GM21723 (cell line): ENCODE data around the gene PDHB.

Experiments used
- ATAC-seq: cut with Tn5 transposase; IDR thresholded peaks from one replicate; pipeline ENCODE4 v1.9.1; 2021; ENCODE audit warnings: mild to moderate bottlenecking, moderate library complexity; ENCODE audit not compliant: unreplicated experiment

Gene PDHB

GRCh38 chr3:58404396-58404795, 29.2 kb downstream of the PDHB start:
- ATAC-seq = no peak

DNA sequence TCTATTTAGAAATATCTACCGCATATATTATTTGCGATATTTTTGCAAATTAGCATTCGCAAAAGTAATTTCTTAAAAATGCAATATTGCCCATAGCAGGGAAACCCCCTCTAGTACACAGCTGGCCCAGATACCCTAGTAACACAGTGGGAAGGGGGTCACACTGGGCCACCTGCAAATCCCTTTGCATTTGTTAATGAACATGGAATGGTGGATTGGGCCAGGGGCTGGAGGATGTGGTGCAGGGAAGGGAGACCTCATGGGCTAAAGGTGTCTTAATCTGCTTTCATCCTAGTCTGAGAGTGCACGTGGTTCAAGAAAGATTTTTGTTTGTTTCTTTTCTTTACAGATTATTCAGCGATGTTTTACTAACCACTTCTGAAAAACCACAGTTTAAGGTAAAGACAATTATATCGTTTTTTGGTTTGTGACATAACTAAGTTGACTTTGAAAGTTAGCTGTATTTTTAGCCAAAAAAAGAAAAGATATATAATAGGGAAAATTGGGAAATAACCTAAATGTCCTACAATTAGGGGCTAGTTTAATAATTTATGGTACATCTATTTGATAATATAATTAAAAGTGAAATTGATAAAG, 30.0 kb downstream of the PDHB start:
- no peak for ATAC-seq

DNA sequence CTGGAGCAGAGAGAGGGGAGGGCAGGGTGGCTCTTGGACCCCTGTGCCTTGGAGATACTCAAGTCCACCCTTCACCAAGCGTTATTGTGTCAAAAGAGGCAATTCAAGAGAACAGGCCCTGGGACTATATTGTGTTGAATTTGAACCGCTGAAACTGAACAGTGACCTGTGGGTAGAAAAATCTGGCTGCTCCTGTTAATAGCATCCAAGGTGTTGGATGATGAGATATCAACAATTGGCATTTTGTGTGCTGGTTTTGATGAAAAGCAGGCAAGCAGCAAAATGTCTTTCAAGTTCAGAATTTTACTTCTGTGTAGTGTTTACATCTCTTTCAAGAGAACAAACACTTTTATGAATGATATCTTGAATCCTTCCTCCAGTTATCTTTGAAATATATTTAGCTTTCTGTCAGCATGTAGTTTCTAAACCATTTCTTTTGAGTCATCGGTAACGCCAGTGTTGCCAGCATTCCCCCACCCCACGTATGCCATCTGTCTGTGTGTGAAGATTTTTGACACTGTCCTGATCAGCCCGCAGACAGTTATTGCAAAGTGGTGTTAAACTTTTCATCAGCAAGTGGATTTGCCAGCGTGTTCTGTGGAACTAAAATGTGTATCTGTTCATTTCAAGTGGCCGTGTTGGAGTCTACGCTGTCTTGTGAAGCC, 34.8 kb downstream of the PDHB start:
- ATAC-seq = no peak

DNA sequence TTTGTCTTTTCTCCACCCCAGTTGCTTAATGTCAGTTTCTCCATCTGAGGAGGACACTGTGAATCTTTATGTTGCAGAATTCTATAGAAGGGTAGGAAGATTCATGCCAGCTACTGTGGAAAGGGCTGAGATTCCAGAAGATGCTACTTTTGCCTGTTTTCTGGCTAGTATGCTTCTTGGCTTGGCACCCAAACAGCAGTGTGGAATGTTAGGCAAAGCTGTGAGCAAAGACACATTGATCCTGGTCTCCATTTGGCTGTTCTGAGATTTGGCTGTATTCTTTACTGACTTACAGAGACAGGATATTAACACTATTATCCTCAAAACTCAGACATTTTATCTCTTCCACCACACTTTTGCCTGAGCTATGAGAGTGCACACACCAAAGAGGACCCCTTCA, 39.3 kb downstream of the PDHB start:
- no peak for ATAC-seq

GRCh38 chr3:58392181-58392580, 41.5 kb downstream of the PDHB start:
- ATAC-seq = no peak

- no peak for ATAC-seq
These were observed 42.3 kb downstream of the PDHB start for GRCh38 chr3:58391156-58391865.

GRCh38 chr3:58388550-58389091, 45.0 kb downstream of the PDHB start:
- no peak for ATAC-seq

- no peak for ATAC-seq
These were observed 45.7 kb downstream of the PDHB start for GRCh38 chr3:58387650-58388546.

GRCh38 chr3:58386626-58387365, 46.8 kb downstream of the PDHB start:
- ATAC-seq = no peak

DNA sequence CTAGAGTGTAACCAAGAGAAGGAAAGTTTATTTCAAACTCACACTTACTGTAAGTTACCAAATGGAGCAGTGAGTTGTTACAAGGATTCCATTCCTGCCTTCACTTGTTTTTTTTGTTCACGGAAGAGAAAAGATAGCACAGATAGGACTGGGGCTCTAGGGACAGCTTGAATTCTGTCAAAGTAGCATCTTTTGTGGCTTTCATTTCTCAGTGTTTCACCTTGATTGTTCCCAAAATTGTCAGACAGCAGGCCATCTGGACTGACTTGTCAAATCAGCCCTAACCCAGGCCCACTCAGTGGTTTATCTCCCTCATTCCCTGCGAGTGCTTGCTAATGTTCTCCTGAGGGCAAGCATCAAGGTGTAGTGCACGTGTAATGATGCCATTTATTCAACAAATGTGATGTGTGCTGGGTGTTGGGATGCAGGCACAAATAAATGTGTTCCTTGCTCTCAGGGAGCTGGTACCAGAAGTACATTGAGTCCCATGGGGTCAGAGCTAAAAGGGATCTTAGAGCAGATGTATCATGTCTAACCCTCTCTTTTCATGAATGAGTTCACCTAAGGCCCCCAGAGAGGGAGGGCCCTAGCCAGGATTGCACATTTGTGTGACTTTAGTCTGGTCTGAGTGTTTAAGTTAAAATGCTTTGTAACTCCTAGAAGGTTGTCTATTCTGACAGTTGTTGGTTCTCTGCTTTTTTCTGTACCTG, 49.1 kb downstream of the PDHB start:
- ATAC-seq = no peak

DNA sequence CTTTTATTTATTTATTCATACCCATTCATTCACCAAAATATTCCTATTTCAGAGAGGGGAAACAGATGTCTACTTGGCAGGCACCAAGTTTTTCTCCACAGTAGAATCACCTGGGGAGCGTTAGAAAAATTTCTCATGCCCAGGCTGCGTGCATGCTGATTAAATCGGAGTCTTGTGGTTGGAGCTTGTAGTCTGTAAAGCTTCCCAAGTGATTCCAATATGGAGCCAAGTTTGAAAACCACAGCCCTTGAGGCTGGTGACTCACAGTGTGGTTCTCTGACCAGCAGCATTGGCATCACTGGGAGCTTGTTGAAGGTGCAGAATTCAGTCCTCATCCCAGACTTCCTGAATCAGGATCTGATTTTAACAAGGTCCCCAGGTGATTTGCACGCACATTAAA, 49.7 kb downstream of the PDHB start:
- ATAC-seq = no peak

DNA sequence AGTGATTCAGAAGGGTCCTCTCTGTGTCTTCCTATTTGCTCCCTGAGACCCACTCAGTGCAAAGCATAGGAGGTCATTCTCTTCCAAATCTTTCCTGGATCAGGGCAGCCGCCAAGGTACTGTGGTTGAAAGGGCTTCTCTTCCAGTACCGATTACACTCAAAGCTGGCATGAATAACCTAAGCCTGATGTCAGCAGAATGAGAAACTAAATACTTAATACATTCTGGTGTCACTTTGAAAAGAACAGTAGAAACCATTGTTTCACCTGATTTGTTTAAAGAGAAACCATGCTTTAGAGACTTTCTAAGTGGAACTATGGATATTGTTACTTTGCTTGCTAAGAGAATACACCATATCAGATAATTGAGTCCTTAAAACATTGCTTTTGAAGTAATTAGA, 50.2 kb downstream of the PDHB start:
- ATAC-seq = no peak

GRCh38 chr3:58379351-58380073, 54.1 kb downstream of the PDHB start:
- no peak for ATAC-seq

GRCh38 chr3:58377750-58378149, 55.9 kb downstream of the PDHB start:
- ATAC-seq = no peak
